Lung (tissue), 12 donors: Measurements from ENCODE around the gene PRDX2. TPM values are rescaled to one million over a fixed set of nuclear protein-coding genes. Genes with fewer than 3 reads are reported as not detected.

ENCODE experiments used
- ATAC-seq: fragments of 200-7000 bp; cut with Tn5 transposase; one replicate; pipeline ENCODE4 v1.9.1; 2020; ENCODE audit warnings: moderate number of reproducible peaks; ENCODE audit not compliant: insufficient read depth, low FRiP score
- DNase-seq, 3 donors: peaks; one replicate each; pipeline ENCODE4 v3.0.0-alpha.2; 2013 to 2017
- H3K27ac ChIP-seq, 2 donors: one replicate each; pipeline ENCODE4 v1.5.1; 2013; ENCODE audit warnings: mild to moderate bottlenecking in 2 of 2, moderate library complexity in 2 of 2, control low read depth in 1 of 2, inconsistent platforms in 1 of 2, low read depth in 1 of 2, low read length in 1 of 2
- H3K27me3 ChIP-seq, 3 donors: one replicate each; pipeline ENCODE4 v1.5.1; 2013; ENCODE audit warnings: low read length in 2 of 3; ENCODE audit not compliant: control insufficient read depth in 3 of 3, insufficient read depth in 3 of 3
- H3K36me3 ChIP-seq, 4 donors: one replicate each; pipeline ENCODE4 v1.5.1; 2013; ENCODE audit warnings: low read length in 4 of 4, mild to moderate bottlenecking in 1 of 4, moderate library complexity in 1 of 4; ENCODE audit not compliant: control insufficient read depth in 4 of 4, insufficient read depth in 4 of 4
- H3K4me1 ChIP-seq, 5 donors: one replicate each; pipeline ENCODE4 v1.5.1; 2013; ENCODE audit warnings: low read length in 5 of 5, mild to moderate bottlenecking in 2 of 5, moderate library complexity in 1 of 5; ENCODE audit not compliant: control insufficient read depth in 5 of 5, insufficient read depth in 5 of 5
- H3K4me3 ChIP-seq: one replicate; pipeline ENCODE4 v1.5.1; 2013; ENCODE audit warnings: mild to moderate bottlenecking, control low read depth, moderate library complexity
- H3K9ac ChIP-seq, 2 donors: one replicate each; pipeline ENCODE4 v1.5.1; 2013; ENCODE audit warnings: low read length in 2 of 2, control low read depth in 1 of 2; ENCODE audit not compliant: insufficient read depth in 1 of 2
- H3K9me3 ChIP-seq, 4 donors: one replicate each; pipeline ENCODE4 v1.5.1; 2013; ENCODE audit warnings: low read length in 3 of 4, mild to moderate bottlenecking in 1 of 4, moderate library complexity in 1 of 4; ENCODE audit not compliant: control insufficient read depth in 4 of 4, insufficient read depth in 3 of 4
- WGBS, 2 donors: extraction: QIAGEN DNeasy Blood & Tissue Kit; methylation state at CpG; one replicate each; pipeline ENCODE4 v1.1.7; 2013; 5-methylcytosine and 5-hydroxymethylcytosine counted together
- polyA plus RNA-seq, 2 donors: library from polyadenylated mRNA; stranded (reverse); fragments of 200-250 nt; gene quantifications; one replicate each; pipeline ENCODE4 v1.2.1, GENCODE V29; 2013
- total RNA-seq, 2 donors: library from RNA; depleted of rRNA in 1 of 2; stranded (reverse); fragments of >200 nt in 1 of 2; gene quantifications; one replicate each; pipeline ENCODE4 v1.2.1, GENCODE V29; 2014 to 2021
- TF ChIP-seq, protein P1 (sequence below): IDR thresholded peaks from 2 replicates; pipeline ENCODE4 v1.5.1; 2012; ENCODE audit warnings: mild to moderate bottlenecking; ENCODE audit errors: control extremely low read depth, extremely low read depth
- donor health status: control.
- donor health status: control.
- donor health status: Bipolar disorder and iron deficiency.
- donor health status: healthy.
- donor health status: DM: yes; HTN: yes; CAD: no.

Gene PRDX2
- total and polyA plus RNA-seq, 4 donors: 132 to 196 (median 173) TPM

DNA sequence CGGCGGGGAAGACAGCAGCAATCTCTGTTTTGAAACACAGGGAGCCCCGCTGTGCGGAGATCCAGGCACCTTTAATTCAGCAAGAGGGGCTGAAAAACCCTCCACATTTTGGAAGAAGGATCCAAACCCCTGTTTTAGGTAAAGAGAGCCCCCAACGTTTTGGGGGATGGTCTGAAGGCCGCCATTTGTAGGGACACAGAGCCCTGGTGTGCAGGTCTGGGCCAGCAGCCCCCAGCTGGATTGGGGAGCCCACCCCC, 22.8 kb downstream of the PRDX2 start:
- no peaks in the 10 kb centered on the region for H3K9me3 ChIP-seq
- no peak overlapping the region for H3K4me3 ChIP-seq
- H3K9ac ChIP-seq: peak overlapping the region in 1 of 2 donors; percentile 72
- H3K27me3 ChIP-seq: no peaks in the 10 kb centered on the region
- H3K4me1 ChIP-seq: peaks cover 0 to 53% (median 22%) of the 10 kb centered on the region in 5 donors
- peak overlapping the region; percentile 86 to 91 for H3K27ac ChIP-seq
- no peak for ATAC-seq
- H3K36me3 ChIP-seq: peaks cover 0 to 3% (median 0%) of the 10 kb centered on the region in 4 donors
- no peak for DNase-seq
- TF ChIP-seq, protein P1, sequence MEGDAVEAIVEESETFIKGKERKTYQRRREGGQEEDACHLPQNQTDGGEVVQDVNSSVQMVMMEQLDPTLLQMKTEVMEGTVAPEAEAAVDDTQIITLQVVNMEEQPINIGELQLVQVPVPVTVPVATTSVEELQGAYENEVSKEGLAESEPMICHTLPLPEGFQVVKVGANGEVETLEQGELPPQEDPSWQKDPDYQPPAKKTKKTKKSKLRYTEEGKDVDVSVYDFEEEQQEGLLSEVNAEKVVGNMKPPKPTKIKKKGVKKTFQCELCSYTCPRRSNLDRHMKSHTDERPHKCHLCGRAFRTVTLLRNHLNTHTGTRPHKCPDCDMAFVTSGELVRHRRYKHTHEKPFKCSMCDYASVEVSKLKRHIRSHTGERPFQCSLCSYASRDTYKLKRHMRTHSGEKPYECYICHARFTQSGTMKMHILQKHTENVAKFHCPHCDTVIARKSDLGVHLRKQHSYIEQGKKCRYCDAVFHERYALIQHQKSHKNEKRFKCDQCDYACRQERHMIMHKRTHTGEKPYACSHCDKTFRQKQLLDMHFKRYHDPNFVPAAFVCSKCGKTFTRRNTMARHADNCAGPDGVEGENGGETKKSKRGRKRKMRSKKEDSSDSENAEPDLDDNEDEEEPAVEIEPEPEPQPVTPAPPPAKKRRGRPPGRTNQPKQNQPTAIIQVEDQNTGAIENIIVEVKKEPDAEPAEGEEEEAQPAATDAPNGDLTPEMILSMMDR: no peak
- 34 to 48% methylated on average over 6 of the region's 6 CpGs for WGBS, 2 donors

DNA sequence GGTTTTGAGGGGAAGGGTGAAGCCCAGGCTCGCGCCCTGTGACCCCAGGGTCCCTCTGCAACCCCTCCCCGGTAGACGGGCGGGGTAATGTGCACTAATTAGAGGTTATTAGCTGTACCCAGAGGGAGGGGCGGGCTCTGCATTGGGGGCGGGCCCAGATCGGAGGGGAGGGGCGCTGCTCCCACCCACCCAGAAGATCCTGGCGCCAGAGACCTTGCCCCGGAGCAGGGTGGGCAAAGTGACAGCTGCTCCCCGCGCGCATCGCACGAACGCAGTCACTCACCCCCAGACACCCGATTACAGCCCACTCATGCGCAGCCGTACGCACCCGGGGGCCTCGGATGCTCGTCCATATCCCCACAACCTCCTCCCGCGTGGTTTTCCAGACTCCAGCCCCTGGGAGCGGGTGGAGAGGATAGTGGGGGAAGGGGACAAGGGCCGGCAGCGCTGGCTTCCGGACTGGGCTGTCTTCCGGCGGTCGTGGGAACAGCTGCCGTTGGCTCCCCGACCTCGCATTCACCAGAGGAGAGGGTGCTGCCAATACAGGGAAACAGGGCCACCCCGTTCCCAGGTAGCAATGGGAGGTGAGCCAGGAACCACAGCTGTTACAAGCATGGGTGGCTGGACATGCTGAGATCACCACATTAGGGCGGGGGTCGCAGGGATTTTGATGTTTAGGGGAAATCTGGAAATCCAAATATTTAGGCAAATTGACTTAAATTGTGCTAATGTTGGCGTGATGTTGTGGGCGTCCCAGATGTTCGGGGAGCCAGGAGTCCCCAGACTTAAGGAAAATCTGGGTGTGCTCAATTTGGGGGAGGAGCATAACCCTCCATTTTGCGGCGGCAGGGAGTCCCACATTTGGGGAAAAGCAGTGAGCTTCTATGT, 23.3 kb downstream of the PRDX2 start:
- TF ChIP-seq, protein P1: no peak
- Histone ChIP-seq H3K36me3 (peaks cover 0 to 3% (median 0%) of the 10 kb centered on the region in 4 donors), H3K9ac (peak overlapping the region; percentile 37 to 72), H3K4me3 (peak overlapping the region; percentile 42), H3K27me3 (no peaks in the 10 kb centered on the region), H3K4me1 (peaks cover 0 to 47% (median 19%) of the 10 kb centered on the region in 5 donors), H3K27ac (peak overlapping the region; percentile 86 to 91), H3K9me3 (no peaks in the 10 kb centered on the region)
- DNase-seq (peak; percentile 84 to 90 (median 86)), ATAC-seq (peak; percentile 3)
- WGBS, 2 donors: 2 to 3% methylated on average over 43 to 44 of the region's 44 CpGs

GRCh38 chr19:12777217-12778016, 24.2 kb downstream of the PRDX2 start:
- Histone ChIP-seq H3K27ac (peak overlapping the region; percentile 86 to 91), H3K27me3 (no peaks in the 10 kb centered on the region), H3K4me1 (peaks cover 0 to 41% (median 17%) of the 10 kb centered on the region in 5 donors), H3K9me3 (no peaks in the 10 kb centered on the region), H3K9ac (peak overlapping the region in 1 of 2 donors; percentile 37), H3K4me3 (peak overlapping the region; percentile 42), H3K36me3 (peaks cover 0 to 3% (median 0%) of the 10 kb centered on the region in 4 donors)
- TF ChIP-seq, protein P1: peak; percentile 82
- DNase-seq: peak; percentile 82 to 85 (median 85)
- peak; percentile 55 for ATAC-seq
- WGBS, 2 donors: 9 to 14% methylated on average over 43 of the region's 43 CpGs
